Natural killer cell (primary cell): ENCODE data around the gene KANK4. TPM values are rescaled to one million over a fixed set of nuclear protein-coding genes. Genes with fewer than 3 reads are reported as not detected.

Experiments used
- ATAC-seq, 3 donors: fragments of 150-1000 bp in 2 of 3; fragments of 200-7000 bp in 1 of 3; cut with Tn5 transposase; 1 replicate in 1 of 3; 2 replicates in 2 of 3; pipeline ENCODE4 v1.10.0; 2021; ENCODE audit warnings: mild to moderate bottlenecking in 2 of 3, moderate library complexity in 2 of 3
- DNase-seq, 2 donors: peaks; one replicate each; pipeline versions ENCODE4 v3.0.0 to v3.0.0-alpha.2; 2013 to 2021; ENCODE audit warnings: mixed read lengths in 1 of 2
- H3K27ac ChIP-seq: one replicate; pipeline ENCODE4 v1.5.1; 2013; ENCODE audit warnings: mild to moderate bottlenecking, low read length
- H3K27me3 ChIP-seq: one replicate; pipeline ENCODE4 v1.6.1; 2013; ENCODE audit warnings: low read length; ENCODE audit not compliant: control insufficient read depth, insufficient read depth
- H3K36me3 ChIP-seq: one replicate; pipeline ENCODE4 v1.6.1; 2013; ENCODE audit warnings: low read length; ENCODE audit not compliant: control insufficient read depth, insufficient read depth
- H3K4me1 ChIP-seq: one replicate; pipeline ENCODE4 v1.6.1; 2013; ENCODE audit warnings: low read length; ENCODE audit not compliant: control insufficient read depth, insufficient read depth
- H3K4me3 ChIP-seq: one replicate; pipeline ENCODE4 v1.5.1; 2013; ENCODE audit warnings: low read length
- H3K9me3 ChIP-seq: one replicate; pipeline ENCODE4 v1.6.1; 2013; ENCODE audit warnings: low read length; ENCODE audit not compliant: control insufficient read depth, insufficient read depth
- H3K27ac Mint-ChIP-seq, 2 donors: one replicate each; pipeline ENCODE4 v1.8.0; 2022; ENCODE audit warnings: mild to moderate bottlenecking in 2 of 2, mixed read lengths in 2 of 2, moderate library complexity in 1 of 2
- H3K27me3 Mint-ChIP-seq, 2 donors: one replicate each; pipeline ENCODE4 v1.8.0; 2022; ENCODE audit warnings: low read depth in 2 of 2, mixed read lengths in 2 of 2
- H3K36me3 Mint-ChIP-seq: one replicate; pipeline ENCODE4 v1.8.0; 2022; ENCODE audit warnings: mixed read lengths
- H3K4me1 Mint-ChIP-seq, 2 donors: one replicate each; pipeline ENCODE4 v1.8.0; 2022; ENCODE audit warnings: mixed read lengths in 2 of 2
- H3K4me3 Mint-ChIP-seq: one replicate; pipeline ENCODE4 v1.8.0; 2022; ENCODE audit warnings: mild to moderate bottlenecking, moderate library complexity, mixed read lengths
- H3K9me3 Mint-ChIP-seq, 2 donors: one replicate each; pipeline ENCODE4 v1.8.0; 2022; ENCODE audit warnings: mixed read lengths in 2 of 2
- WGBS: methylation state at CpG from one replicate; pipeline ENCODE4 v1.1.7; 2013; ENCODE audit warnings: missing lambda C conversion rate; ENCODE audit not compliant: insufficient coverage; 5-methylcytosine and 5-hydroxymethylcytosine counted together
- intact Hi-C: fragments of 100-400 bp; cut with micrococcal nuclease; formaldehyde crosslinking; loops from one replicate; pipeline ENCODE4 v1.14.2; 2022
- total RNA-seq, 4 donors: library from RNA; stranded (reverse); fragments of 120-200 nt in 1 of 4; gene quantifications; one replicate each; pipeline versions ENCODE4 v1.2.3 to v1.2.4, GENCODE V29; 2013 to 2022
- TF ChIP-seq, protein P1 (sequence below): fragments of 200-600 bp; IDR thresholded peaks from one replicate; pipeline ENCODE4 v1.8.0; 2022; ENCODE audit warnings: antibody characterized with exemption

The KANK4 gene
- total RNA-seq, 3 donors from 2014 or later (not counting 1 experiment from before 2014, with no cell fraction given) = not detected

DNA sequence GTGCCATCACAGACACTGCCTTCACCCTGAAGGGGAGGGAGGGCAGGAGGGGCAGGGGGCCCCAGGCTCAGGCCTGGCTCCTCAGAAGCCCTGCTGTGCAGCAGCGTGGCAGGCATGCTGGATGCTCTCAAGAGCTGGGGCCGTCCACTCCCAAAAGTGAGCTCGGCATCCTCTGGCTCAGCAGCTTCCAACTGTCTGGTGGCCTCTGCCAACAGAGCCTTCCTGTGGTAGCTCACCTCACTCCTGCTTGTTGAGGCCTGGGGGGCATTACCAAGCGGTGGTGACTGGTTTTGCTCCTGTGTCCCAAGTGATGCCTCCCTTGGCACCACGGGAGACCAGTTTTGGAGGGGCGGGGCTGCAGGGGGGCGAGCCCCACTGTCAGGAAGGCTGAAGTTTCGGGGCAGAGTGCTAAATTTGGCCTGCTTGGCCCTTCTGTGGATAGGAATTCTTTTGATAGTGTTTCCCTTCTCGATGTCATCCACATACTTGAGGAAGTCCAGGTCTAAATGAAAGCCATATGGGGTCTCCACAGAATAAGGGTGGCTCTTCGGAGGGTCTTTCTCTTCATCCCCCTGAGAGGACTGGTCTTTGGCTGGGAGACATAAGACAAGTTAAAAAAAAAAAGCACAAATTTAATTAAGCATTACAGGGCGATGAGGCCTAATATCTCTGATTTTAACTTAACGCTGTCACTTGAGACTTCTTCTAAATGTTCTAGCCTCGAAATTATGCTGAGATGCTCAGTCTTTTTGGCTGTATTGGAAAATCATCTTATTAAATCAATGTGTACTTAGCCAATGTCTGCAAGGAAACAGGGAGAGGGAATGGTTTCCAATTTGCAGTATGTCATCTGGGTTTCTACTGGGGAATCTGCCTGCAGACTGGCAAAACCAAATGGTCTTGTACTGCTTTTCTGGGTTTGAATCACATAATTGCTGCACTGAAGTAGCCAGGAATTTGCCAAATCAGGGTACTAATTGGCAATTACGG is 44.4 kb downstream of the KANK4 start:
- TF ChIP-seq, protein P1, sequence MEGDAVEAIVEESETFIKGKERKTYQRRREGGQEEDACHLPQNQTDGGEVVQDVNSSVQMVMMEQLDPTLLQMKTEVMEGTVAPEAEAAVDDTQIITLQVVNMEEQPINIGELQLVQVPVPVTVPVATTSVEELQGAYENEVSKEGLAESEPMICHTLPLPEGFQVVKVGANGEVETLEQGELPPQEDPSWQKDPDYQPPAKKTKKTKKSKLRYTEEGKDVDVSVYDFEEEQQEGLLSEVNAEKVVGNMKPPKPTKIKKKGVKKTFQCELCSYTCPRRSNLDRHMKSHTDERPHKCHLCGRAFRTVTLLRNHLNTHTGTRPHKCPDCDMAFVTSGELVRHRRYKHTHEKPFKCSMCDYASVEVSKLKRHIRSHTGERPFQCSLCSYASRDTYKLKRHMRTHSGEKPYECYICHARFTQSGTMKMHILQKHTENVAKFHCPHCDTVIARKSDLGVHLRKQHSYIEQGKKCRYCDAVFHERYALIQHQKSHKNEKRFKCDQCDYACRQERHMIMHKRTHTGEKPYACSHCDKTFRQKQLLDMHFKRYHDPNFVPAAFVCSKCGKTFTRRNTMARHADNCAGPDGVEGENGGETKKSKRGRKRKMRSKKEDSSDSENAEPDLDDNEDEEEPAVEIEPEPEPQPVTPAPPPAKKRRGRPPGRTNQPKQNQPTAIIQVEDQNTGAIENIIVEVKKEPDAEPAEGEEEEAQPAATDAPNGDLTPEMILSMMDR = no peak
- Mint-ChIP-seq H3K4me1 (peaks cover 16 to 21% of the 10 kb centered on the region in 2 donors), H3K9me3 (no peaks in the 10 kb centered on the region), H3K4me3 (no peak overlapping the region), H3K27ac (no peak overlapping the region), H3K36me3 (no peaks in the 10 kb centered on the region), H3K27me3 (peaks cover under 1 to 2% of the 10 kb centered on the region in 2 donors)
- Histone ChIP-seq H3K9me3 (no peaks in the 10 kb centered on the region), H3K27ac (no peak overlapping the region), H3K4me3 (no peak overlapping the region), H3K27me3 (no peaks in the 10 kb centered on the region), H3K36me3 (no peaks in the 10 kb centered on the region), H3K4me1 (peaks cover 12% of the 10 kb centered on the region)
- ATAC-seq (no peak), DNase-seq (no peak)
- intact Hi-C loops = no loop called here
- WGBS = 85% methylated on average over 14 of the region's 14 CpGs

DNA sequence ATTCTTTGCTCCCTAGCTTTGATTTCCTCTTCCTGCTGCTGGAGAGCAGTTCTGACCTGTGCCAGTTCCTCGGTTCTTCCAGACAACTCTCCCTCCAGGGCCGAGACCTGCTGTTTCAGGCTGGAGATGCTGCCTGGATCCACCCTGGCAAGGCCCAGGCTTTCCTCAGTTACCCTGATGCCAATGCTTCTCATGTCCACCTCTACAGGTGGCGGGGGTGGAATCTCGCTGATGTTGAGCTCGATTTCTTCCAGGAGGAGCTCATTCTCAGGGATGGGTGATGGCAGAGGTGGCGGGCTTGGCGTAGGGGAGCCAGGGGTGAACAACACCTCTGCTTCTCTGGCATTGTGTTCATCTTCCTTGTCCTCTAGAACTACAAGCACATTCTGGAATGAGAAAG is 45.3 kb downstream of the KANK4 start:
- Histone ChIP-seq H3K4me3 (no peak overlapping the region), H3K9me3 (no peaks in the 10 kb centered on the region), H3K27ac (no peak overlapping the region), H3K27me3 (no peaks in the 10 kb centered on the region), H3K4me1 (peaks cover 12% of the 10 kb centered on the region), H3K36me3 (no peaks in the 10 kb centered on the region)
- Mint-ChIP-seq H3K4me1 (peaks cover 16 to 21% of the 10 kb centered on the region in 2 donors), H3K27ac (no peak overlapping the region), H3K27me3 (no peaks in the 10 kb centered on the region), H3K9me3 (no peaks in the 10 kb centered on the region), H3K36me3 (no peaks in the 10 kb centered on the region), H3K4me3 (no peak overlapping the region)
- no peak for DNase-seq
- intact Hi-C loops = no loop called here
- no peak for ATAC-seq
- 96% methylated on average over 7 of the region's 7 CpGs for WGBS
- TF ChIP-seq, protein P1 = no peak

DNA sequence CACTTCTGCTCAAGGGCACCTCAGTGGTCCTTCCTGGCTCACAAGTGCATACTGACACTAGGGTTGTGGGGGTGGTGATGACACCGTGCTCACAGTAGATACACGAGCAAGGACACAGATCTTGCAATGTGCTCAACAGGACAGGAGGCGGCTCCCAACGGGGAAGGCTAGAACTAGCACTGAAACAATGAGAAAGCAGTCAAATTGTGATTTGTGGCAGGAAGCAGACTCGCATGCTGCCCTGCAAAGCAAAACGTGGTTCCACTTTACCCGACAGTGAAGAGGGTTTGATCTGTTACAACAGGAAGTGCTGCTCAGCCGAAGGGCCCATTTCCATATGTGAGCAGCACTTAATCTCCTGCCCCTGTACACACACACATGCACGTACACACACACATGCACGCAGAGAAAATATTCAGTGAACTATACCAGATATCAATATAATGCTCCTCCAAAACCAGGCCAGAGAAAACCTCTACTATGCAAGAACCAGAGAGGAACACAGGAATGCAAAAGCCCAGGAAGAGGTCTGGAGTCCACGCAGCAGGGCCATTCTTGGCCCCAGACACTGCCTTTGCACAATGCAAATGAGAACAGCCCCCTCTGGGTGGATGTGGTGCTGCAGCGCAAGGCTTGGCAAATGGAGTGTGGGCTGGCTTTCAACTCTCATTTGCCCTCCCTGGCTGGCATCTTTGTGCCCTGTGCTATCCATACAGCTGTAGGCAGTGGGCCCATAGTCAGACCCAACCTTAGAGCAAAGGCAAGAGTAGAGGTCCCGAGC is 47.1 kb downstream of the KANK4 start:
- H3K27ac Mint-ChIP-seq = peak overlapping the region; percentile 68 to 79
- H3K9me3 Mint-ChIP-seq = no peaks in the 10 kb centered on the region
- intact Hi-C loops = no loop called here
- no peaks in the 10 kb centered on the region for H3K27me3 Mint-ChIP-seq
- H3K27ac ChIP-seq = peak overlapping the region; percentile 14
- H3K4me1 ChIP-seq = peaks cover 12% of the 10 kb centered on the region
- H3K36me3 Mint-ChIP-seq = no peaks in the 10 kb centered on the region
- WGBS = 21% methylated on average over 13 of the region's 13 CpGs
- peaks cover 16 to 21% of the 10 kb centered on the region in 2 donors for H3K4me1 Mint-ChIP-seq
- no peak overlapping the region for H3K4me3 ChIP-seq
- no peaks in the 10 kb centered on the region for H3K27me3 ChIP-seq
- no peaks in the 10 kb centered on the region for H3K9me3 ChIP-seq
- H3K36me3 ChIP-seq = no peaks in the 10 kb centered on the region
- no peak overlapping the region for H3K4me3 Mint-ChIP-seq
- TF ChIP-seq, protein P1 = no peak
- ATAC-seq (peak; percentile 38 to 75 (median 61)), DNase-seq (peak in 1 of 2 donors; percentile 72)
